ENCODE data around the gene DPEP2.
A peak's percentile ranks its signal among the peaks of the same experiment; 100 is the strongest.

Gene DPEP2

GRCh38 chr16:67944690-67945391 is 54.4 kb downstream of the DPEP2 start:
- no peaks in the 10 kb centered on the region for H3K27me3 ChIP-seq (ENCODE audit: insufficient read depth, poor library complexity, severe bottlenecking)
- H3K27ac ChIP-seq (ENCODE audit: poor library complexity, severe bottlenecking), result no peak overlapping the region
- H3K36me3 ChIP-seq (ENCODE audit: low read depth), result peaks cover 84% of the 10 kb centered on the region
- ATAC-seq (ENCODE audit: low read depth) (no peak), DNase-seq (ENCODE audit: low spot score) (no peak)
- no peaks in the 10 kb centered on the region for H3K4me1 ChIP-seq (ENCODE audit: insufficient read depth, poor library complexity, severe bottlenecking)
- H3K4me3 ChIP-seq (ENCODE audit: severe bottlenecking), result no peak overlapping the region
- H3K9me3 ChIP-seq (ENCODE audit: severe bottlenecking), result no peaks in the 10 kb centered on the region
- no peak for TF ChIP-seq CTCF (IDR thresholded peaks at IDR 0.05; ENCODE audit: poor library complexity, severe bottlenecking)

GRCh38 chr16:67943619-67944504 is 55.4 kb downstream of the DPEP2 start, which contains the start of gene LCAT:
Gene LCAT, minus strand, starts transcription at chr16:67944120. Its CDS starts 19 bp downstream, at chr16:67944101.
- H3K9me3 ChIP-seq (ENCODE audit: severe bottlenecking), result no peaks in the 10 kb centered on the region
- no peaks in the 10 kb centered on the region for H3K4me1 ChIP-seq (ENCODE audit: insufficient read depth, poor library complexity, severe bottlenecking)
- H3K27ac ChIP-seq (ENCODE audit: poor library complexity, severe bottlenecking), result no peak within 1 kb of the TSS
- H3K36me3 ChIP-seq (ENCODE audit: low read depth), result peaks cover 74% of the 10 kb centered on the region
- DNase-seq (ENCODE audit: low spot score) (no peak), ATAC-seq (ENCODE audit: low read depth) (no peak)
- H3K4me3 ChIP-seq (ENCODE audit: severe bottlenecking), result no peak within 1 kb of the TSS
- TF ChIP-seq CTCF (IDR thresholded peaks at IDR 0.05; ENCODE audit: poor library complexity, severe bottlenecking), result no peak
- H3K27me3 ChIP-seq (ENCODE audit: insufficient read depth, poor library complexity, severe bottlenecking), result no peaks in the 10 kb centered on the region

GRCh38 chr16:67943256-67943618 is 56.0 kb downstream of the DPEP2 start:
- no peaks in the 10 kb centered on the region for H3K4me1 ChIP-seq (ENCODE audit: insufficient read depth, poor library complexity, severe bottlenecking)
- no peak overlapping the region for H3K4me3 ChIP-seq (ENCODE audit: severe bottlenecking)
- H3K27me3 ChIP-seq (ENCODE audit: insufficient read depth, poor library complexity, severe bottlenecking), result no peaks in the 10 kb centered on the region
- no peak overlapping the region for H3K27ac ChIP-seq (ENCODE audit: poor library complexity, severe bottlenecking)
- no peak for TF ChIP-seq CTCF (IDR thresholded peaks at IDR 0.05; ENCODE audit: poor library complexity, severe bottlenecking)
- DNase-seq (ENCODE audit: low spot score), result no peak
- H3K36me3 ChIP-seq (ENCODE audit: low read depth), result peaks cover 68% of the 10 kb centered on the region
- ATAC-seq (ENCODE audit: low read depth), result no peak
- H3K9me3 ChIP-seq (ENCODE audit: severe bottlenecking), result no peaks in the 10 kb centered on the region

- Histone ChIP-seq H3K4me3 (ENCODE audit: severe bottlenecking) (no peak overlapping the region), H3K9me3 (ENCODE audit: severe bottlenecking) (no peaks in the 10 kb centered on the region), H3K27ac (ENCODE audit: poor library complexity, severe bottlenecking) (no peak overlapping the region), H3K27me3 (ENCODE audit: insufficient read depth, poor library complexity, severe bottlenecking) (no peaks in the 10 kb centered on the region), H3K36me3 (ENCODE audit: low read depth) (peaks cover 63% of the 10 kb centered on the region), H3K4me1 (ENCODE audit: insufficient read depth, poor library complexity, severe bottlenecking) (no peaks in the 10 kb centered on the region)
- ATAC-seq (ENCODE audit: low read depth), result peak; percentile 1; the same call in 2 of the 3 replicates
- no peak for TF ChIP-seq CTCF (IDR thresholded peaks at IDR 0.05; ENCODE audit: poor library complexity, severe bottlenecking)
- no peak for DNase-seq (ENCODE audit: low spot score)
Measured at GRCh38 chr16:67942510-67943255, 56.6 kb downstream of the DPEP2 start.
